Endothelial cell of umbilical vein (primary cell): Measurements from ENCODE around the gene ETV6. TPM values are rescaled to one million over a fixed set of nuclear protein-coding genes. Genes with fewer than 3 reads are reported as not detected.

ENCODE experiments used
- BruUV-seq: library from RNA; stranded (reverse); fragments of 400-500 nt; replicated peaks from 2 replicates; lab custom pipeline; 2021; lab: Mats Ljungman, UMichigan
- CTCF ChIA-PET: fragments of 300-600, 350-600 bp; sonication (Branson Sonifier 250); formaldehyde crosslinking; loops from one replicate; lab custom pipeline; 2021; ENCODE audit warnings: antibody characterized with exemption, inconsistent platforms; lab: Charles Lee
- POLR2A ChIA-PET: fragments of 300-600, 350-600 bp; sonication (Branson Sonifier 250); formaldehyde crosslinking; loops from one replicate; lab custom pipeline; 2021; ENCODE audit warnings: antibody characterized with exemption, inconsistent platforms; lab: Charles Lee
- DNase-seq: peaks from one replicate; pipeline ENCODE4 v3.0.0-alpha.2; 2011; ENCODE audit warnings: low read depth, low spot score
- FAIRE-seq: peaks from 2 replicates; lab custom pipeline; 2011; peaks lifted over from hg19 to GRCh38; lab: Jason Lieb, UNC
- H2AFZ ChIP-seq: 2 replicates; pipeline ENCODE4 v1.6.0; 2012; ENCODE audit warnings: low read depth, low read length, control low read depth, inconsistent platforms
- H3K27ac ChIP-seq: 2 replicates; pipeline ENCODE4 v1.5.1; 2011; ENCODE audit warnings: low read depth, mild to moderate bottlenecking, control low read depth, low read length, moderate library complexity; ENCODE audit not compliant: insufficient read depth
- H3K27me3 ChIP-seq, 2 experiments: 2 replicates each; pipeline versions ENCODE4 v1.6.0 to v1.6.1; 2011; ENCODE audit warnings: low read length in 2 of 2, mixed read lengths in 1 of 2; ENCODE audit not compliant: control insufficient read depth in 2 of 2, insufficient read depth in 2 of 2
- H3K36me3 ChIP-seq, 2 experiments: 2 replicates in 1 of 2; 3 replicates in 1 of 2; pipeline ENCODE4 v1.5.1; 2011; ENCODE audit warnings: low read length in 2 of 2, mild to moderate bottlenecking in 1 of 2, moderate library complexity in 1 of 2; ENCODE audit not compliant: control insufficient read depth in 2 of 2, insufficient read depth in 2 of 2; ENCODE audit errors: extremely low read depth in 1 of 2
- H3K4me1 ChIP-seq: 3 replicates; pipeline ENCODE4 v1.5.1; 2011; ENCODE audit warnings: mild to moderate bottlenecking, low read length; ENCODE audit not compliant: control insufficient read depth, insufficient read depth; ENCODE audit errors: extremely low read depth
- H3K4me2 ChIP-seq: 2 replicates; pipeline ENCODE4 v1.6.1; 2011; ENCODE audit warnings: low read length, control low read depth, mixed read lengths; ENCODE audit not compliant: insufficient read depth
- H3K4me3 ChIP-seq, 3 experiments: fragments of 200-600 bp in 1 of 3; sonication (generic), shearing (Covaris generic) in 1 of 3; replicated peaks in 1 of 3; 2 replicates each; pipeline ENCODE4 v1.5.1; 2011 to 2016; ENCODE audit warnings: control low read depth in 3 of 3, low read length in 3 of 3, mild to moderate bottlenecking in 2 of 3, inconsistent platforms in 1 of 3, low read depth in 1 of 3, moderate library complexity in 1 of 3; ENCODE audit not compliant: insufficient read depth in 1 of 3
- H3K79me2 ChIP-seq: 2 replicates; pipeline ENCODE4 v1.6.0; 2012; ENCODE audit warnings: low read length, inconsistent platforms; ENCODE audit not compliant: control insufficient read depth, insufficient read depth
- H3K9ac ChIP-seq: replicated peaks from 2 replicates; pipeline ENCODE3; 2011; ENCODE audit warnings: low read length, control low read depth; ENCODE audit not compliant: insufficient read depth; ENCODE audit errors: extremely low read depth
- H3K9me1 ChIP-seq: replicated peaks from 3 replicates; pipeline ENCODE4 v1.6.0; 2011; ENCODE audit warnings: mild to moderate bottlenecking, low read length; ENCODE audit not compliant: control insufficient read depth, insufficient read depth; ENCODE audit errors: extremely low read depth
- H3K9me3 ChIP-seq: replicated peaks from 2 replicates; pipeline ENCODE4 v1.5.1; 2012; ENCODE audit warnings: low read length, inconsistent platforms; ENCODE audit not compliant: control insufficient read depth, insufficient read depth
- H4K20me1 ChIP-seq: replicated peaks from 2 replicates; pipeline ENCODE3; 2011; ENCODE audit warnings: mild to moderate bottlenecking, low read length; ENCODE audit not compliant: control insufficient read depth, insufficient read depth; ENCODE audit errors: extremely low read depth
- EZH2 ChIP-seq: IDR thresholded peaks from 2 replicates; pipeline ENCODE4 v1.6.1; 2012; ENCODE audit warnings: borderline replicate concordance, low read depth, mild to moderate bottlenecking, moderate library complexity, low read length, inconsistent platforms; ENCODE audit not compliant: severe bottlenecking
- FOS ChIP-seq: IDR thresholded peaks from 2 replicates; pipeline ENCODE4 v1.6.1; 2011; ENCODE audit warnings: mild to moderate bottlenecking, low read length, moderate library complexity, borderline replicate concordance; ENCODE audit not compliant: insufficient read depth
- GATA2 ChIP-seq: IDR thresholded peaks from 2 replicates; pipeline ENCODE4 v1.7.0; 2011; ENCODE audit warnings: low read depth, mild to moderate bottlenecking, moderate library complexity, mixed read lengths, low read length; ENCODE audit not compliant: insufficient read length, insufficient read depth
- JUN ChIP-seq: IDR thresholded peaks from 2 replicates; pipeline ENCODE4 v1.6.1; 2011; ENCODE audit warnings: borderline replicate concordance, low read depth; ENCODE audit not compliant: insufficient read length, insufficient read depth
- POLR2A ChIP-seq: IDR thresholded peaks from 2 replicates; pipeline ENCODE4 v1.6.1; 2012; ENCODE audit warnings: low read depth, mild to moderate bottlenecking, control low read depth, low read length
- dilution Hi-C: fragments of 300-500 bp; cut with MboI; formaldehyde crosslinking; loops from one replicate; pipeline ENCODE4 v1.15.0; 2019; ENCODE audit warnings: low sequenced_read_pairs; ENCODE audit not compliant: extremely low pct_ligation_motif_present
- intact Hi-C: fragments of 100-400 bp; cut with micrococcal nuclease; formaldehyde crosslinking; loops from one replicate; pipeline ENCODE4 v1.10.0; 2022
- polyA plus RNA-seq, 4 experiments: library from polyadenylated mRNA; depleted of rRNA in 3 of 4; stranded (reverse) in 3 of 4; unstranded in 1 of 4; fragments of >200 nt; gene quantifications; 2 replicates each; pipeline versions ENCODE4 v1.2.1 to v1.2.3, GENCODE V29; 2011 to 2012; ENCODE audit warnings: missing spikeins in 1 of 4
- total RNA-seq: library from RNA; stranded (reverse); gene quantifications from 2 replicates; pipeline ENCODE4 v1.2.3, GENCODE V29; 2021
- TF ChIP-seq, protein P1 (sequence below): IDR thresholded peaks from 2 replicates; pipeline ENCODE4 v1.6.1; 2011; ENCODE audit not compliant: insufficient read depth, insufficient read length
- TF ChIP-seq, protein P2 (sequence below), 2 donors: IDR thresholded peaks; 1 replicate in 1 of 2; 2 replicates in 1 of 2; pipeline ENCODE4 v1.5.1; 2011; ENCODE audit warnings: low read length in 2 of 2, mild to moderate bottlenecking in 2 of 2, moderate library complexity in 2 of 2, control low read depth in 1 of 2, inconsistent platforms in 1 of 2, low read depth in 1 of 2; ENCODE audit not compliant: insufficient read depth in 1 of 2; ENCODE audit errors: extremely low read depth in 1 of 2

The ETV6 gene
- total and polyA plus RNA-seq, 2 donors (not counting 3 experiments of a cell fraction or from before 2014, with no cell fraction given), result 15.9 to 57.1 TPM

DNA sequence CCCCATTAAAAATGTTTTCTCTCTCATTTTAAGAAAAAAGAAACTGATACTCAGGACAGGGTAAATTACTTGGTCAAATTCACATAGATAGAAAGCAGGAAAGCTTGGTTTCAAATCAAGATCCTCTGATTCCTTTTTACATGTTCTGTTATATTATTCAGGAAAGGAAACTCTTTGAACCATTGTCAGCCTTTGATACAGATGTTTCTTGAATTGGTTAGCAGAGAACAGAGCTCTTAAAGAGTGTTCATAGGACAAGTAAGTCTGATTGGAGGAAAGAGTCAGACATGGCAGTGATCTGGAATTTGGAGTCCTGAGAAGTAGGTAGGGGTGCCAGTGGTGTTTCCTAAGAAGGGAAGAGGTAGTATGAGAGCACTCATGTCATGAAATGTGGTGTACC lies 256.1 kb downstream of the ETV6 start:
- H3K4me3 ChIP-seq, result no peak overlapping the region
- H3K9me1 ChIP-seq, result no peaks in the 10 kb centered on the region
- POLR2A ChIA-PET, result no interaction called here
- intact Hi-C loops (no loop called here), dilution Hi-C loops (no loop called here)
- no peaks in the 10 kb centered on the region for H3K36me3 ChIP-seq
- no peak overlapping the region for H3K4me2 ChIP-seq
- peaks cover 2 to 14% of the 10 kb centered on the region in 2 experiments for H3K27me3 ChIP-seq
- no peak overlapping the region for H2AFZ ChIP-seq
- no peaks in the 10 kb centered on the region for H3K4me1 ChIP-seq
- FAIRE-seq (no peak), DNase-seq (no peak)
- no peak overlapping the region for H3K9ac ChIP-seq
- H4K20me1 ChIP-seq, result no peaks in the 10 kb centered on the region
- no peak overlapping the region for H3K27ac ChIP-seq
- no TSS peak for BruUV-seq
- TF ChIP-seq POLR2A (no peak), JUN (no peak), GATA2 (no peak), EZH2 (no peak), FOS (no peak)
- TF ChIP-seq, protein P1, sequence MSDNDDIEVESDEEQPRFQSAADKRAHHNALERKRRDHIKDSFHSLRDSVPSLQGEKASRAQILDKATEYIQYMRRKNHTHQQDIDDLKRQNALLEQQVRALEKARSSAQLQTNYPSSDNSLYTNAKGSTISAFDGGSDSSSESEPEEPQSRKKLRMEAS, result no peak
- TF ChIP-seq, protein P2, sequence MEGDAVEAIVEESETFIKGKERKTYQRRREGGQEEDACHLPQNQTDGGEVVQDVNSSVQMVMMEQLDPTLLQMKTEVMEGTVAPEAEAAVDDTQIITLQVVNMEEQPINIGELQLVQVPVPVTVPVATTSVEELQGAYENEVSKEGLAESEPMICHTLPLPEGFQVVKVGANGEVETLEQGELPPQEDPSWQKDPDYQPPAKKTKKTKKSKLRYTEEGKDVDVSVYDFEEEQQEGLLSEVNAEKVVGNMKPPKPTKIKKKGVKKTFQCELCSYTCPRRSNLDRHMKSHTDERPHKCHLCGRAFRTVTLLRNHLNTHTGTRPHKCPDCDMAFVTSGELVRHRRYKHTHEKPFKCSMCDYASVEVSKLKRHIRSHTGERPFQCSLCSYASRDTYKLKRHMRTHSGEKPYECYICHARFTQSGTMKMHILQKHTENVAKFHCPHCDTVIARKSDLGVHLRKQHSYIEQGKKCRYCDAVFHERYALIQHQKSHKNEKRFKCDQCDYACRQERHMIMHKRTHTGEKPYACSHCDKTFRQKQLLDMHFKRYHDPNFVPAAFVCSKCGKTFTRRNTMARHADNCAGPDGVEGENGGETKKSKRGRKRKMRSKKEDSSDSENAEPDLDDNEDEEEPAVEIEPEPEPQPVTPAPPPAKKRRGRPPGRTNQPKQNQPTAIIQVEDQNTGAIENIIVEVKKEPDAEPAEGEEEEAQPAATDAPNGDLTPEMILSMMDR (IDR thresholded peaks at IDR 0.05; ENCODE audit: extremely low read depth in 1 of 2, insufficient read depth in 1 of 2, low read depth in 1 of 2, low read length in 2 of 2), result no peak
- H3K79me2 ChIP-seq, result no peaks in the 10 kb centered on the region
- no peaks in the 10 kb centered on the region for H3K9me3 ChIP-seq
- CTCF ChIA-PET, result no interaction called here
